CD1c-positive myeloid dendritic cell (primary cell): ENCODE measurements around the gene PIGK.
A peak's percentile ranks its signal among the peaks of the same experiment; 100 is the strongest.

ENCODE experiments used
- DNase-seq: peaks from one replicate; pipeline ENCODE4 v3.0.0-alpha.2; 2016; ENCODE audit errors: extremely low spot score

PIGK gene

GRCh38 chr1:77096496-77097255, 122.6 kb downstream of the PIGK start:
- DNase-seq = no peak

DNA sequence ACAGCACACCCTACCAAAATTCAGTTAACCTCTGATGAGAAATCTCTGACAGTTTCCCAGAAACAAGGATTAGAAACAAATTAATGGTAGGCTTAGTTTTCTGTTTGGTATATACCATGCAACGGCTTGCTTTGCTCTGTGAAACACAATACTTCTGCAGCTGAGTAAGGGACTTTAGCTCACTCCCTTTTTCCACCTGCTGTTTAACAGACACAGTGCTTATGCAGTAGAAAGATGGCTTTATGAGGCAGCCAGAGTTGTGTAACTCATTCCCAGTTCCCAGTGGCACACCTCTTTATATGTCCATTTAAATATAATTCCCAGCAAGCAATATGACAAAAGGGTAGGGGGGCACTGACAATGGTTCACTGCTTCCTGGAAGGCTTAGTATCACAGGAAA, 124.0 kb downstream of the PIGK start:
- no peak for DNase-seq

DNA sequence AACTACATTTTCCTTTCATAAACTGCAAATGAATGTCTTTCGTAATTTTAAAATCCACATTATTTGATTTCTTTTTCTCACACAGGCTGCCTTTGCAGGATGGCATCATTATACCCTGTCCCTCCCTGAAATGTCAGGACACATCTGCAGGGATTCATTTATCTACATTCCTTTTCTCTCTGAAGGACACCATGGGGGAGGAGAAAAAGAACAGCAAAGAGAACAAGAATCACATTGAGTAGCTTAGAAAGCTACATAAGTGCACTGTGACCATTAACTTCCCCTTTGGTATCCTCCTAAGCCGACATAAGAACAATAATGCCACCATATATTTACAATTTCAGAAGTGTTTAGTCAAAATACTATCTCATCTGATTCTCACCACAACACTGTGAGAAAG, 129.5 kb downstream of the PIGK start:
- no peak for DNase-seq

DNA sequence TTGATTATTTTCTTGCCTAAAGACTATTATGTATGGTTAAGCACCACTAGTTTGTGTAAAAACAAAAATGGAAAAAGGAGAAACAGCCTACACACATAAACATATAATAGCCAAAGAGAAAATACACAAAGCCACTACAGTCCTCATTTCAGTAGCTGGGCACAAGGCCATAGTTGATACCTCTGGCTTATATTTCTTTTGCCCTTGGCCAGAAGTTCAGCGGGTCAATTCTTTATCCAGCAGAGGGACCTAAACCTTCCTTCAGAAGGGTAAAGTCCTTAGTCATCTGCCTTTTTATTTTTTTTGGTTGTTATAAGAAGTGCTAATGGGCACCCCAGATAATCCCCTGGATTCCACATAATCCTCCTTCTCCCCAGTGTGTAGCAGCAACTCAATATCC, 134.1 kb downstream of the PIGK start:
- no peak for DNase-seq

DNA sequence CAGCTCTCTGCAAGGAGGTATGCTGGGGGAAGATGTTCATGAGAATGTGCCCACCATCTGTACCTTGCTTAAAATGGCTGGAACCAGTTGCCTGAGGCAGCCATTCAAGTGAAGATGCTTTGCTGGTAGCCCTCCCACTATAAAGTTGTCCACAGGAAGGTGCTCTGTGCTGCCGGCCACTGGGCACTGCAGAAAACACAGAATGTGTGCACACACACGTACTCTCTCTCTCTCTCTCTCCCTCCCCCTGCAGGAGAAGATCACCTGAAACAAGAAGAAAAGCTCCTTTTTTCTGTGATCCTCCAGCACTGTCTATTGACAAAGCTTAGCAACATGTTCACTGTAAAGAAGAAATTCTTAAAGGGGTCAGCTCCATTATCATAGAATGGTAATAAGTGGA, 134.8 kb downstream of the PIGK start:
- DNase-seq = no peak

GRCh38 chr1:77081834-77082233, 137.4 kb downstream of the PIGK start:
- no peak for DNase-seq

DNA sequence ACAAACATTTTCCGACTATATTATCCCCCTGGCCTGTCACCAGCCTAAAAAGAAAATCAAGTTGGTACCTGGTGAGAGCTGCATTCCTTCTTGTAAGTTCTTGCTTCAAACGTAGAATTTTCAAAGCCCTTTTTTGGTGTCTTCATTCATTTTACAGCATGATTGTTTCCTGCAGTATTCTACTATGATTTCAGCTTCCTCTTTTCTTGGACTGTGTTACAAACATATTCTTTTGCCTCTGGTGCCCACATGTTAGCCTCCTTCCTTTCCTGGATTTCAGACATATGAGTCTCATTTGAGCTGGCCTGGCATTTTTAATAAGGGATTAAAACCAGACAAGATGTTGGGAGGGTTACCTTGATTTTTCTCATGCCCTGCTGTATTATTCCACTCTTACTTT, 142.5 kb downstream of the PIGK start:
- no peak for DNase-seq

- DNase-seq = no peak
Measured at GRCh38 chr1:77068013-77068412, 151.2 kb downstream of the PIGK start.

DNA sequence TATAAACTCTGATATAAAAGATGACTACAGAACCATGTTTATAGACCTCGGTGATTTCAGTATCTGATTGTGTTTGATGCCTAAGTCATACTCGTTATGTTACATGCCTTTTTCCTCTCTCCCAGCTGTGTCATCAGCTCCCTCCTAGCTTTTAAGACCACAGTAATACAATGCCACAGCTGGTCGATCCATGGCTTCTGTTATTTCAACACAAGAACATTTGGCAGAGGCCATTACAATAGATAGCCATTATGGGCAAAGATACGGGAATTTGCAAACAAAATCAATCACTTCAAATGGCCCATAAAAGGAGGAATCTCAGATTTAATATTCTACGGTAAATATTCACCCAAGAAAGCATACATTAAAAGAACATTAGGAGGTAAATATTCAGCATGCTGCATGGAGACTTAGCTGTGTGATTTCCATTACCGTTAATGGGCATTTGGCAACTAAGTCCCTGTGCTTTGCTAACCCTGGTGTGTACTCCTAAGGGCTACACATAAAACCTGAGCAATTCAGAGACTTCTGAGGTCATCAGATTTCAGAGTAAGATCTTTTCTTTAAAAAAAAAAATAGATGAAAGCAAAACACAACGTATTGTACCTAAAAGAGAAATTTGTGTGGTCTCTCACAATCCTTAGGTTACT, 153.4 kb downstream of the PIGK start:
- DNase-seq = no peak

- no peak for DNase-seq
Measured at GRCh38 chr1:77064246-77064645, 155.0 kb downstream of the PIGK start.

- no peak for DNase-seq
Measured at GRCh38 chr1:77063118-77063517, 156.1 kb downstream of the PIGK start.

DNA sequence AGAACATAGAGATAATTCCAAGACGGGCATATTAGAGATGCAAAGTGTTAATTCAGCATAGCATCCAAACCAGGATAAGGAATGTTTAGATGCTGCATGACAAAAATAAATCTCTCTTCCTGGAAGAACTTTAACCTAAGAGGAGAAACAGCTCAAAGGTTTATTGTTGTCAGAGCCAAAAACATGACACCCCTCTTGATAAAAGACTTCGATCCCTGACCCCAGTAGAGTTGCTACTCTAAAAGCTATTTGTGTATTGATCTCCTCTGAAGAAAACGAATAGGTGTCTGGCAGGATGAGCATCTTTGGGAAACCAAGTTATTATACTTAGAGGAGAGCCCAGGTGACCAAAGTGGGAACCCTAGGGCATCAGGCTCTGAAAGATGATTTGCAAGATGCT, 158.1 kb downstream of the PIGK start:
- no peak for DNase-seq

DNA sequence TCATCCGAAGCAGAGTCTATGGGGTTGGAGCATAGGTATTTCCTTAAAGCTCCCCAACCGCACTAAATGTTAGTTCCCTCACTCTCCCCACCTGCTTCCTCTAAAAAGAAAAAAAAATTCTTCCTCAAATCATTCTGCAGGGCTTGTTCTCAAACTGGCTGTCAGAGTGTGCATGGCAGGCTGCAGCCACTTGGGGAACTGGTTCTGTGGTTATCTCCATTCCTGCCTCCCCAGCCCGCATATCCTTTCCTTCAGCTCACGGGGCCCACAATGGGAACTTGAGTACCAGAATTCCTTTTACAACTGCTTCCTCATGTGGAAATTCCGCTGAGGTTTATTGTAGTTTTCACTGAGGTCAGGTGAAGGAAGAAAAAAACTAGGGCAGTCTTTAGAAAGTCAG, 159.2 kb downstream of the PIGK start:
- DNase-seq = peak; percentile 5

DNA sequence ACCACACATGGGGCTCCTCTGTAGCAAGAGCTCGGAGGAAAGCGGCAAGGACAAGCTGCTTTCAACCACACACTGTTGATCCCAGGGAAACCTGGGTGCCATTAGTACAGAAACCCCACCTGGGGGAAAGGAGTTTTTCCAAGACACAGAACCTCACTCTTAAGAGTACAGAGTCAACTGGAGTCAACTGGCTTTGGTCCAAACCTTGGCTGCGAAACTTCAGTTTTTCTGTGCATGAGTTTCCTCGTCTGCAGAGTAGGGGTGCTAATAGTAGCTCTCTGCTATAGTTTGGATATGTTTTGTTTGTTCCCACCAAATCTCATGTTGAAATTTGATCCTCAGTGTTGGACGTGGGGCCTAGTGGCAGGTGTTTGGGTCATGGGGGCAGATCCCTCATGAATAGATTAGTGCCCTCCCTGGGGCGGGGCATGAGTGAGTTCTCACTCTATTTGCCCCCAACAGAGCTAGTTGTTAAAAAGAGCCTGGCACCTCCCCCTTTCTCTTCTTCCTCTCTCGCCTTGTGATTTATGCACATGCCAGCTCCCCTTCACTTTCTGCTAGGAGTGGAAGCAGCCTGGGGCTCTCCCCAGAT, 161.1 kb downstream of the PIGK start:
- DNase-seq = no peak

- no peak for DNase-seq
Measured at GRCh38 chr1:77056525-77056924, 162.7 kb downstream of the PIGK start.

GRCh38 chr1:77051425-77051824, 167.8 kb downstream of the PIGK start:
- DNase-seq = no peak

DNA sequence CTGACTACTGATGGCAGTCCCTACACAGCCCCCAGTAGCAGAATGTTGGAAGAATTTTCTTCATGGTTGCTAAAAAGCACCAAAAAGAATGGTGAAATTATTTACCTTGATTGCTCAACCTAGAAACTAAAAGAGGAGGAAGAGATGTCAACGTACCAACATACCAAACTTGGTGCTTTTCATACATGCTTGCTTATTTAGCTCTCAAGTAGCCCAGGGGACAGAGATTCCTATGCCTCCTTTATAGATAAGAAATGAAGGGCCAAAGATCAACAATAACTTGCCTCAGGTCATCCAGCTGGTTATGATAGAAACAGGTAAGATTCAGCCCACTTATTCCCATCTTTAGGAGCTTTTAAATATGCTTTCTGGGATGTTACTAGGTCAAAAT, 170.6 kb downstream of the PIGK start:
- no peak for DNase-seq

GRCh38 chr1:77047978-77048614, 171.1 kb downstream of the PIGK start:
- DNase-seq = no peak

- DNase-seq = no peak
Measured at GRCh38 chr1:77047575-77047974, 171.7 kb downstream of the PIGK start.

DNA sequence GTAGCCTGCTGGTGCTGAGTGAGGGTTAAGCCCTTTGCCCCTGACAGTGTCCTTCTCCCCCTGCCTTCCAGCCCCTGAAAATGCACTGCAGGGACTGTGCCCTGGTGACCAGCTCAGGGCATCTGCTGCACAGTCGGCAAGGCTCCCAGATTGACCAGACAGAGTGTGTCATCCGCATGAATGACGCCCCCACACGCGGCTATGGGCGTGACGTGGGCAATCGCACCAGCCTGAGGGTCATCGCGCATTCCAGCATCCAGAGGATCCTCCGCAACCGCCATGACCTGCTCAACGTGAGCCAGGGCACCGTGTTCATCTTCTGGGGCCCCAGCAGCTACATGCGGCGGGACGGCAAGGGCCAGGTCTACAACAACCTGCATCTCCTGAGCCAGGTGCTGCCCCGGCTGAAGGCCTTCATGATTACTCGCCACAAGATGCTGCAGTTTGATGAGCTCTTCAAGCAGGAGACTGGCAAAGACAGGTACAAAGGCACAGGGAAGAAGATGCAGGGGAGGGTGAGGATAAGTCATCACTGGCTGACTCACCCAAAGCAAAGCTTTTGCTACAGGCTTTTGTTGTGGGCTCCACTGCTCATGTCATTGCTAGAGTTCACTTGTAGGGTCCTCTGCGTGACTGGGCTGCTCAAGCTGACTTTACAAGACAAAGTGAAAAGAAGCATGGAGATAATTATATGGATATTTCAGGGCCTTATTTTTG, 174.9 kb downstream of the PIGK start:
- no peak for DNase-seq

- no peak for DNase-seq
Measured at GRCh38 chr1:77040826-77041225, 178.4 kb downstream of the PIGK start.

GRCh38 chr1:77039739-77040138, 179.5 kb downstream of the PIGK start:
- DNase-seq = no peak
